GM06990 (cell line): ENCODE results near the gene TECTA.
A peak's percentile ranks its signal among the peaks of the same experiment; 100 is the strongest.
"Not testable (repeated sequence)": the region's sequence is repeated elsewhere in the genome, so short reads cannot be mapped to it uniquely, and the experiment has no call there.

ENCODE experiments used
- DNase-seq: peaks from one replicate; pipeline ENCODE4 v3.0.0-alpha.2; 2011; ENCODE audit not compliant: insufficient read length; ENCODE audit errors: extremely low read depth
- H3K27me3 ChIP-seq: replicated peaks from 2 replicates; pipeline ENCODE4 v1.6.0; 2011; ENCODE audit warnings: low read length; ENCODE audit not compliant: control insufficient read depth, insufficient read depth
- H3K36me3 ChIP-seq: 2 replicates; pipeline ENCODE4 v1.5.1; 2011; ENCODE audit warnings: low read length; ENCODE audit not compliant: control insufficient read depth, insufficient read depth
- H3K4me3 ChIP-seq: replicated peaks from 2 replicates; pipeline ENCODE4 v1.5.1; 2011; ENCODE audit warnings: low read depth, mild to moderate bottlenecking, control low read depth, low read length
- CTCF ChIP-seq: IDR thresholded peaks from 2 replicates; pipeline ENCODE4 v1.5.1; 2011; ENCODE audit warnings: low read length, control low read depth, mild to moderate bottlenecking, inconsistent platforms; ENCODE audit not compliant: insufficient read depth, poor library complexity, severe bottlenecking

The TECTA gene

GRCh38 chr11:121237686-121238658 lies 136.9 kb downstream of the TECTA start:
- H3K4me3 ChIP-seq, result peak overlapping the region; percentile 34

GRCh38 chr11:121238956-121239355 lies 137.9 kb downstream of the TECTA start:
- no peak for TF ChIP-seq CTCF

More at GRCh38 chr11:121237686-121238658, 136.9 kb downstream of the TECTA start:
- TF ChIP-seq CTCF, result no peak
- Histone ChIP-seq H3K36me3 (no peaks in the 10 kb centered on the region), H3K27me3 (no peaks in the 10 kb centered on the region)
- peak; percentile 28 for DNase-seq

GRCh38 chr11:121240001-121240400 lies 139.0 kb downstream of the TECTA start:
- not testable (repeated sequence) for H3K4me3 ChIP-seq, H3K27me3 ChIP-seq, H3K36me3 ChIP-seq, DNase-seq

More at GRCh38 chr11:121238956-121239355, 137.9 kb downstream of the TECTA start:
- no peak overlapping the region for H3K4me3 ChIP-seq
- H3K27me3 ChIP-seq, result no peaks in the 10 kb centered on the region
- H3K36me3 ChIP-seq, result no peaks in the 10 kb centered on the region
- no peak for DNase-seq

- TF ChIP-seq CTCF, result no peak
These were observed 139.7 kb downstream of the TECTA start for GRCh38 chr11:121240650-121241303.

More at GRCh38 chr11:121240650-121241303, 139.7 kb downstream of the TECTA start:
- Histone ChIP-seq H3K4me3 (no peak overlapping the region), H3K27me3 (no peaks in the 10 kb centered on the region), H3K36me3 (no peaks in the 10 kb centered on the region)
- no peak for DNase-seq
